ENCODE data around the gene COL27A1.

DNA sequence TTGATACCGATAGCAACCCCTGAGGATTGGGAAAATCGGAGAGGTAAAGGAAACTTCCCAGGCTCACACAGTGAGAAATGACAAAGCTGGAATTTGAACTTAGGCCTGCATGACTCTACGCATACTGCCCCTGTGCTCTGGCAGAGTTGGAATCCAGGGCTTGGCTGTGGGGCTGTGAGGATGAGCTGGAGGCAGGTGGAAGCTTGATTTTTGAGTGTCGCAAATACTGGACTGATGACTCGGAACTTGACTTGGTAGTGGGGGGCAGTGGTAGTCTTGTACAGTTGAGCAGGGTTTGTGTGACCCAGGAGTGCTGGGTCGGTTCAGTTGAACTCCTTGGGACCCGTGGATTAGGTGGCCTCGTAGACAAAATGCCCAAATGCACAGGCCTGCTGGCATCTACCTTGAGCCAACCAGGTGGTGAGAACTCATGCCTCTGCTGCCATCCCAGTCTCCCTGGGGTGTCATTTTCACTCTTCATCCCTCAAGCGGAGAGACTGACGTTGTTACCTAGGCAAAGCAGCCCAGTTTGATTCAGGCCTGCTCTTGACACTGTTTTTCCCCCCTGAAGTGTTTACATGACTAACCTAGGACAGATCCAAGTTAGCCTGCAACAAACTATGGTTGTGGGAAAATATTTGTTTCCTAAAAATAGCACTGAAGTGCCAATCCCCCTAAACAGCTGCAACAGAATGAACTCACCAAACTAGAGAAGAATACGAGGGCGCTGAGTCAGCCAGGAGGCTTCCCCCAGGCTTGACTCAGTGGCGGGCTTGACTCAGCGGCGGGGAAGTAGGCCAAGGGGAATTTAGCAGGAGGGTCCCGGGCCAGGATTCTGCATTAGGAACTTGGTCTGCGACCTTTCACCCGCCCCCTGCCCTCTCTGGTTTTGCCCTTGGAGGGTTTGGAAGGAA lies 121.8 kb downstream of the COL27A1 start:
- TF ChIP-seq POLR2AphosphoS5 (IDR thresholded peaks at IDR 0.05; ENCODE audit: low read depth, low read length) (no peak), TAF1 (IDR thresholded peaks at IDR 0.05; ENCODE audit: low read depth, low read length) (no peak), POLR2A (IDR thresholded peaks at IDR 0.05; ENCODE audit: low read depth, low read length) (no peak), POU2F2 (IDR thresholded peaks at IDR 0.05; ENCODE audit: low read depth, low read length) (no peak), SPI1 (IDR thresholded peaks at IDR 0.05; ENCODE audit: low read depth, low read length) (no peak), PAX5 (IDR thresholded peaks at IDR 0.05; ENCODE audit: insufficient read depth, low read length, severe bottlenecking) (no peak)
